Activated effector memory CD4-positive, alpha-beta T cell treated with anti-CD3 and anti-CD28 coated beads, Interleukin-2, amount 50 U/mL, for 16 hours (primary cell): ENCODE data around the gene PCNT.

Source experiments
- DNase-seq: peaks from one replicate; pipeline ENCODE4 v3.0.0-alpha.2; 2020

PCNT gene

DNA sequence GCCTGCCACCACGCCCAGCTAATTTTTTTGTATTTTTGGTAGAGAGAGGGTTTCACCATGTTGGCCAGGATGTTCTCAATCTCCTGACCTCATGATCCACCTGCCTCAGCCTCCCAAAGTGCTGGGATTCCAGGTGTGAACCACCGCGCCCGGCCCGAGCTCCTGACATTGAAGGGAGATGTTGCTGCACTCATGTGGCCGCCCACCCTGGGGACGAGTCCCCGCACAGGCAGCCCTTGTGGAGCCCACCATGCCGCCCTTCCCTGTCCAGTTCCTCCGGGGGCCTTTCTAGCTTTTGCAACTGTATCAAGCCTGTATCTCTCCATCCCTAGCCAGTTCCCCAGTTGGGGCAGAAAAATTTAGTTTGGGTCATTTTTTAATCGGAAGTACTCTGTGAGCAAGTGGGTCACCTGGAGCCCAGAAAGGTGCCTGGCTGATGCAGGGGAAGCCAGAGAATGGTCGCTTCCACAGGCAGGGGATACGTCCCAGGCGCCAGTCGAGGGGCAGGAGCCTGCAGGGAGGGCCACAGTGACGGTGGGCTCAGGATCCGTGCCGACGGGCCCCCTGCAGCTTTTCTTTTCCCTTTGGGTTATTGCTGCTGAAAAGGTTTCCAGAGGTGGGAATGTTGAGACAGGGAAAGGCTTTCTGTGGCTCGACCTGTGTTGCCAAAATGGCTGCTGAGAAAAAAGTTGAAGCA, 20.4 kb downstream of the PCNT start:
- no peak for DNase-seq

GRCh38 chr21:46345861-46346260, 21.9 kb downstream of the PCNT start:
- DNase-seq: no peak

DNA sequence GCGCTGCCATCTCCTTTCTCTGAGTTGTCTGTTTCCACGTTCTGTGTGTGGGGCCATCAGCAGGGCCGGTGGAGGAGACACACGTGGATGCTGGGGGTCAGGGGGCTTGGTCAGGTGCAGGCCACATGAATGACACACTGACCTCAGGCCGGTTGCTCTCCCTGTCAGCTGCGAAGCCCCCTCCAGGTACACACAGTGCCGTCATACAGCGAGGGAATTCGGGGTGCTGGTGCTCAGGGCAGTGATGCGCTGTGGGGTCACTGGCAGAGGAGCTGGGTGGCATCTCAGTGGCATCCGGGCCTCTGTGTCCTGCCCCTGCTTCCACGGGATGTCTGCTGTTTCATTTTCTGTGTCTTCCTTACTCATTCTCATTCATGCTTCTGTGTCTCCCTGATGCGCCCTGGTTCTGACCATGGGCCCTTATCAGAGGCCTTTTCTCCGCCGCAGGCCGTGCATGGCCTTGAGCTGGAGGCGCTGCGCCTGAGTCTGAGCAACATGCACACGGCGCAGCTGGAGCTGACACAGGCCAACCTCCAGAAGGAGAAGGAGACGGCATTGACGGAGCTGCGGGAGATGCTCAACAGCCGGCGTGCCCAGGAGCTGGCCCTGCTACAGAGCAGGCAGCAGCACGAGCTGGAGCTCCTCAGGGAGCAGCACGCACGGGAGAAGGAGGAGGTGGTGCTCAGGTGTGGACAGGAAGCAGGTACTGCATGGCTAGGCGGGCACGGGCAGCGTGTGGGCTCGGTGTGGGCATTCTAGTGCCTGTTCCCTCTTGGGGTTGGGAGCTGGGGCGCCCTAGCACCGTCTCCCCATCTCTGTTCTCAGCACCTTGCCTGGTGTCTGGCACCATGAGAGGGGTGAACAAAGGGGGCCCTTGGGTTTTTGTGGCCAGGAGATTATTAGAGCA, 22.6 kb downstream of the PCNT start:
- no peak for DNase-seq

- DNase-seq: no peak
Observed at GRCh38 chr21:46347203-46347550, 23.2 kb downstream of the PCNT start.

- DNase-seq: no peak
Observed at GRCh38 chr21:46347791-46348381, 23.9 kb downstream of the PCNT start.

- no peak for DNase-seq
Observed at GRCh38 chr21:46349134-46349760, 25.3 kb downstream of the PCNT start.

DNA sequence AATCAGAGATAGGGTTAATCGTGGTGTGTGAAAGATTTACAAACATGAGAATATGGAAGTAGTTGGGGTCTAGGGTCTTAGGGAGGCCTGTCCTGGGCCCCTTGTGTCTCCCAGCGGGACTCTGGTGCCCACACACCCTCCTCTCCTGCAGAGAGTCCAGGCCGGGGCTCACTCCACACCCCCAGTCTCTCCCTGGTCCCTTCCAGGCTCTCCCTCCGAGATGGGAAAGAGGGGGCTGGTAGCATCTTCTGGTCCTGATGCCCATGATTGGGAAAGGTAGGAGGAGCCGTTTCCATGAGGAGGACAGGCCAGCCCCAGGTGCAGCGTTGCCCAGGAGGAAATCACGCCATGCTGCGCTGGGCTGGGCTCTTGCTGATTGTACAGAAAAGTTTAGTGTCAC, 26.6 kb downstream of the PCNT start:
- no peak for DNase-seq

DNA sequence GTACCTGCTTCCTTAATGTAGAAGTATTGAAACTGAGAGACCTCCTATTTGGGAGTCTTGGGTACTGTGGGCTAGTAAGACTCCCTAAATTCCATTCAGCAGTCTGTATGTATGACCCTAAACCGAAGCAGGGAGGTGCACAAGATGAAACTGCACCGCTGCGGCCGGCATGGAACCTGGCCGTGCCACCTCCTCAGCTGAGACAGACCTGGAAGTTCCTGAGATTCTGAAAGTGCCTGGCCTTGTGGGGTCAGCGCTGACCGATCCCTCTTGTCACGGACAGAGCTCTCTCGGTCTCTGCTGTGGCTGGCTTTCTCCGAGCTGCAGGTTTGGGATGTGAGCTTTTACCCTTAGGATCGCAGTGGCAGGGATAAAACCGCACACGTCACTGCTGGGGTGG, 27.0 kb downstream of the PCNT start:
- no peak for DNase-seq

- DNase-seq: no peak
Observed at GRCh38 chr21:46351476-46352163, 27.7 kb downstream of the PCNT start.

- DNase-seq: no peak
Observed at GRCh38 chr21:46352164-46352515, 28.2 kb downstream of the PCNT start.

DNA sequence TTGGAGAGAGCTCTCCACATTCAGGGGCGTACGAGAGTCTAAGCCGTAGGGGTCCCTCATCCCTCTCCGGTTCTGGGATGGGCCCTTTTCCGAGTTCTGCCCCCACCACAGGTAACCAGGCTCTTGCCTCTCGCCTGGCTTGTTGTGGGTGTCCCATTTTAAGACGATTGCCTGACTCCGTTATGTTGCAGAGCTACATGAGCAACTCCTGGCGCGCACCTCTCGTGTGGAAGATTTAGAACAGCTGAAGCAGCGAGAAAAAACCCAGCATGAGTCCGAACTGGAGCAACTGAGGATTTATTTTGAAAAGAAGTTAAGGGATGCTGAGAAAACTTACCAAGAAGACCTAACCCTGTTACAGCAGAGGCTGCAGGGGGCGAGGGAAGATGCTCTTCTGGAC, 29.0 kb downstream of the PCNT start:
- no peak for DNase-seq

DNA sequence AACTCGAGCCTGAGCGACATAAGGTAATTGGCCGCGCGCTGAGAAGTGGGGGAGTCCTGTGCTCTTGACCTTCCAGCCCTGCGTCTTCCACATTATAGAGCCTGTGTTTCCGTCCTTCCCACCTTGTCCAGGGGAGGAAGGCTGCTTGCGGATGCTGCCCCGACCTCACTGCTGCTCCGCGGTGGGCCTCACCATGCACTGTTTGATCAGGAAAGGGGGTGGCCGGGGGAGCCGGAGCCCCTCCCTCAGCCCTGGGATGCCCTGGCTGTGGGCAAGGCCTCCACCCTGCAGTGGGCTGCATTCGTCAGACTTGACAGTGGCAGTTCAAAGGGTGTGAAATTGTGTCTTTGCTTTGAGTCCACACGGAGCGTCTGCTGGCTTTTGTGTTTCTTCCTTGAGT, 30.1 kb downstream of the PCNT start:
- no peak for DNase-seq

- no peak for DNase-seq
Observed at GRCh38 chr21:46354518-46354917, 30.6 kb downstream of the PCNT start.

- DNase-seq: no peak
Observed at GRCh38 chr21:46355161-46356004, 31.4 kb downstream of the PCNT start.

DNA sequence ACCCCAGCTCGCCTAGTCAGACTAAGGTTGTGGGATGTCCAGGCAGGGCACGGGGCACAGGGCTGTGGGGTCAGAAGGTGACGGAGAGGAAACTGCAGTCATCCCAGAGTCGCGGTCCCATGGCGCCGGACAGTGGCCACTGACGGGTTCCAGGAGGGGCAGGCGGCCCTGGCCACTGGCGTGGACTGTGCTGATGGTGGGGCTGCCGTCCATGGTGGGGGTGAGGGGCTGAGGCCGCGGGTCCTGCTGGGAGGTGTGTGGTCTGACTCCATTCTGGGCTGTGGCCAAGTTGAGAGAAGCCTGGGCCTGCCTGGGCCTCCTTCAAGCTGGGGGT, 32.0 kb downstream of the PCNT start:
- no peak for DNase-seq

DNA sequence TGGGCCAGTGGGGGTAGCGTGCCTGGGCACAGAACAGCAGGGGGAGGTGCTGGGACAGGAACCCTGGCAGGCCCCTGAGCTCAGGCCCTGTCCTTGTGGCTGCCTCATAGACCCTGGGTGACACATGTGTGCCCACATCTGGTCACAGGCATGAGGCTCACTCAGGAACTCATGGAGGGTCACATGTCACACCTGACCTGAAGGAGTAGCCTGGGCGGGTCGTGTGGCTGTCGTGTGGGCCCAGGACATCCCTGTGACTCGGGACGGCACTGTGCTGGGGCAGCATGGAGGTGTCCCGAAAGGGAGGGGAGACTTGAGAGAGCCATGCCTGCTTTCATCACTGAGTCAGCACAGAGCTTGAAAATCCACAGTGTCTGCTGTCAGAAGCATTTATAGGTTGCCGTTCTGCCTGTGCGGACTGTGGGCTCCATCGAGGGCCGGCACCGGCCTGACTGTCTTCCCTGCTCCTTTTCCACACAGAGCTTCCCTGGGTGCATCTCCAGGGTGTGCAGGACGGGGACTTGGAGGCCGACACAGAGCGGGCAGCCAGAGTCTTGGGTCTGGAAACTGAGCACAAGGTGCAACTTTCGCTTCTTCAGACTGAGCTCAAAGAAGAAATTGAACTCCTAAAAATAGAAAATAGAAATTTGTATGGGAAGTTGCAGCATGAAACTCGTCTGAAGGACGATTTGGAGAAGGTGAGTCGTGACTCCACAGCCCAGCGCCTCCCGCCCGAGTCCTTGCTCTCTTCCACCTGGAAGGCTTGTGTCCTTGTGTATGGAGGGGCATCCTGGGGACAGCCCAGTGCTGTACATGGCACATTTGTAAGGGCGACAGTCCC, 32.8 kb downstream of the PCNT start:
- no peak for DNase-seq

DNA sequence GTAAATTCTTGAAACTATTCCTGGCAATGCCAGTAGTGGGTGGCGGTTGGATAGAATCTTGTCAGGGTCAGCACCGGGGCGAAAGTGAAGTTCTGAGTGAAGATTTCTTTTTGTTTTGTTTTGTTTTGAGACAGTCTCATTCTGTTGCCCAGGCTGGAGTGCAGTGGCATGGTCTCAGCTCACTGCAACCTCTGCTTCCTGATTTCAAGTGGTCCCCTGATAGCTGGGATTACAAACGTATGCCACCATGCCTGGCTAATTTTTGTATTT, 33.3 kb downstream of the PCNT start:
- DNase-seq: no peak

GRCh38 chr21:46357684-46358425, 33.9 kb downstream of the PCNT start:
- DNase-seq: no peak

- DNase-seq: no peak
Observed at GRCh38 chr21:46361176-46361575, 37.2 kb downstream of the PCNT start.

- no peak for DNase-seq
Observed at GRCh38 chr21:46361935-46362334, 38.0 kb downstream of the PCNT start.

DNA sequence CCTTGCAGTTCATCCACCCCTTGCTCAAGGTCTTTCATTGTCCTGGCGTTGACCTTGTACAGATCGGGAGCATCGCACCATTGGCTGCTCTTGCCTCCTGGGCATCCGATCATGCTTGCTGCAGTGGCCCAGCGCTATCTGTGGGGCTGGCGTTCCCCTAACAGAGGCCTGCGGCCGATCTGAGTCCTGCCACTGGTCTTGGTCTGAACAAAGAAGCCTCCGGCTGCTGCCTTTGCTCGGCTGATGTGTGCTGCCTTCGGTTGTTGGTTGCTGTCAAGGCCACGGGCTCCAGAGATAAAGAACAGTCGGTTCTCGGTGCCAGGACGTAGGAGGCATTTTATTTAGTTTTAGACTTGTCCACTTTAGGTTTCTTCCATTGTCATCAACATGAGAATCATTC, 39.0 kb downstream of the PCNT start:
- no peak for DNase-seq
